OCI-LY7 (cell line): ENCODE measurements around the gene DBF4B. TPM values are rescaled to one million over a fixed set of nuclear protein-coding genes. Genes with fewer than 3 reads are reported as not detected.

Experiments
- BruUV-seq: library from RNA; stranded (reverse); fragments of 400-500 nt; replicated peaks from 2 replicates; lab custom pipeline; 2021; lab: Mats Ljungman, UMichigan
- CTCF ChIA-PET: fragments of 300-600 bp; sonication (Branson Sonifier 250); formaldehyde crosslinking; loops from one replicate; lab custom pipeline; 2022; ENCODE audit warnings: antibody characterized with exemption; ENCODE audit not compliant: unreplicated experiment; lab: Charles Lee
- POLR2A ChIA-PET: fragments of 300-600 bp; sonication (Branson Sonifier 250); formaldehyde crosslinking; loops from one replicate; lab custom pipeline; 2022; ENCODE audit warnings: antibody characterized with exemption; lab: Charles Lee
- DNase-seq: peaks from one replicate; pipeline ENCODE4 v3.0.0-alpha.2; 2015; ENCODE audit warnings: low spot score
- H2AFZ ChIP-seq: fragments of 200-600 bp; sonication (generic), shearing (Covaris generic); 2 replicates; pipeline ENCODE4 v1.6.1; 2014; ENCODE audit warnings: mild to moderate bottlenecking, antibody characterized with exemption, low read length, moderate library complexity
- H3K27ac ChIP-seq: fragments of 200-600 bp; sonication (generic); 2 replicates; pipeline ENCODE4 v1.5.1; 2014; ENCODE audit warnings: mixed run types, low read depth, mild to moderate bottlenecking, moderate library complexity, low read length, inconsistent platforms; ENCODE audit not compliant: poor library complexity, severe bottlenecking
- H3K36me3 ChIP-seq: fragments of 200-600 bp; sonication (generic); 2 replicates; pipeline ENCODE4 v1.6.1; 2014; ENCODE audit warnings: mild to moderate bottlenecking, antibody characterized with exemption, low read length, moderate library complexity, mixed read lengths; ENCODE audit not compliant: insufficient read depth
- H3K4me1 ChIP-seq: fragments of 200-600 bp; sonication (generic); 2 replicates; pipeline ENCODE4 v1.5.1; 2014; ENCODE audit warnings: mild to moderate bottlenecking, low read length; ENCODE audit not compliant: insufficient read depth, poor library complexity, severe bottlenecking
- H3K4me2 ChIP-seq: fragments of 200-600 bp; sonication (generic); 2 replicates; pipeline ENCODE4 v1.6.1; 2014; ENCODE audit warnings: mild to moderate bottlenecking, low read length
- H3K4me3 ChIP-seq: fragments of 200-600 bp; sonication (generic); 2 replicates; pipeline ENCODE4 v1.5.1; 2014; ENCODE audit warnings: mild to moderate bottlenecking, low read depth, low read length; ENCODE audit not compliant: poor library complexity, severe bottlenecking
- H3K79me2 ChIP-seq: fragments of 200-600 bp; sonication (generic); 2 replicates; pipeline ENCODE4 v1.6.1; 2016; ENCODE audit warnings: low read depth, mild to moderate bottlenecking, low read length, moderate library complexity, mixed read lengths; ENCODE audit not compliant: insufficient read depth
- H3K9me2 ChIP-seq: fragments of 200-600 bp; sonication (generic); 2 replicates; pipeline ENCODE4 v1.6.1; 2016; ENCODE audit warnings: mild to moderate bottlenecking, low read length, mixed read lengths; ENCODE audit not compliant: insufficient read depth
- H3K9me3 ChIP-seq: fragments of 200-600 bp; sonication (generic); 2 replicates; pipeline ENCODE4 v1.6.1; 2014; ENCODE audit warnings: mild to moderate bottlenecking, mixed run types, low read length, mixed read lengths
- H4K20me1 ChIP-seq: fragments of 200-600 bp; sonication (generic); 2 replicates; pipeline ENCODE4 v1.6.1; 2014; ENCODE audit warnings: mild to moderate bottlenecking, antibody characterized with exemption, low read length, moderate library complexity, mixed read lengths; ENCODE audit not compliant: insufficient read depth
- EZH2phosphoT487 ChIP-seq: fragments of 200-600 bp; sonication (generic); IDR thresholded peaks from 2 replicates; pipeline ENCODE4 v1.6.1; 2018; ENCODE audit warnings: low read depth, borderline replicate concordance, mild to moderate bottlenecking, mixed run types, antibody characterized with exemption, low read length, moderate library complexity, mixed read lengths
- intact Hi-C: fragments of 100-400 bp; cut with micrococcal nuclease; formaldehyde crosslinking; loops from one replicate; pipeline ENCODE4 v1.10.0; 2022; ENCODE audit not compliant: unreplicated experiment
- total RNA-seq, 2 experiments: library from RNA; depleted of rRNA in 1 of 2; stranded (reverse); fragments of >200 nt in 1 of 2; shearing (Covaris generic) in 1 of 2; gene quantifications; 2 replicates each; pipeline ENCODE4 v1.2.3, GENCODE V29; 2014 to 2022
- TF ChIP-seq, protein P1 (sequence below): fragments of 200-600 bp; sonication (generic); conservative IDR thresholded peaks from 2 replicates; pipeline ENCODE4 v1.5.1; 2014; ENCODE audit warnings: mild to moderate bottlenecking, antibody characterized with exemption, low read length, moderate library complexity, mixed read lengths

The DBF4B gene
- total RNA-seq, 2 experiments from 2014 or later, result 18.1 to 45.8 TPM

- no peaks in the 10 kb centered on the region for H3K79me2 ChIP-seq
- H4K20me1 ChIP-seq, result no peaks in the 10 kb centered on the region
- H2AFZ ChIP-seq, result no peak overlapping the region
- intact Hi-C loops, result no loop called here
- CTCF ChIA-PET, result no interaction called here
- no TSS peak for BruUV-seq
- no peaks in the 10 kb centered on the region for H3K9me3 ChIP-seq
- no peak overlapping the region for H3K4me2 ChIP-seq
- no peaks in the 10 kb centered on the region for H3K9me2 ChIP-seq
- H3K36me3 ChIP-seq, result no peaks in the 10 kb centered on the region
- H3K27ac ChIP-seq, result no peak overlapping the region
- POLR2A ChIA-PET, result interaction anchor here (0.6 kb wide), 1 partner anchor 143 kb away, joined by 3 read pairs; no protein-coding TSS in a partner anchor
- H3K4me1 ChIP-seq, result no peaks in the 10 kb centered on the region
- H3K4me3 ChIP-seq, result no peak overlapping the region
- TF ChIP-seq EZH2phosphoT487, result no peak
- TF ChIP-seq, protein P1, sequence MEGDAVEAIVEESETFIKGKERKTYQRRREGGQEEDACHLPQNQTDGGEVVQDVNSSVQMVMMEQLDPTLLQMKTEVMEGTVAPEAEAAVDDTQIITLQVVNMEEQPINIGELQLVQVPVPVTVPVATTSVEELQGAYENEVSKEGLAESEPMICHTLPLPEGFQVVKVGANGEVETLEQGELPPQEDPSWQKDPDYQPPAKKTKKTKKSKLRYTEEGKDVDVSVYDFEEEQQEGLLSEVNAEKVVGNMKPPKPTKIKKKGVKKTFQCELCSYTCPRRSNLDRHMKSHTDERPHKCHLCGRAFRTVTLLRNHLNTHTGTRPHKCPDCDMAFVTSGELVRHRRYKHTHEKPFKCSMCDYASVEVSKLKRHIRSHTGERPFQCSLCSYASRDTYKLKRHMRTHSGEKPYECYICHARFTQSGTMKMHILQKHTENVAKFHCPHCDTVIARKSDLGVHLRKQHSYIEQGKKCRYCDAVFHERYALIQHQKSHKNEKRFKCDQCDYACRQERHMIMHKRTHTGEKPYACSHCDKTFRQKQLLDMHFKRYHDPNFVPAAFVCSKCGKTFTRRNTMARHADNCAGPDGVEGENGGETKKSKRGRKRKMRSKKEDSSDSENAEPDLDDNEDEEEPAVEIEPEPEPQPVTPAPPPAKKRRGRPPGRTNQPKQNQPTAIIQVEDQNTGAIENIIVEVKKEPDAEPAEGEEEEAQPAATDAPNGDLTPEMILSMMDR, result no peak
- no peak for DNase-seq
Measured at GRCh38 chr17:44793885-44794842, 85.7 kb downstream of the DBF4B start.

DNA sequence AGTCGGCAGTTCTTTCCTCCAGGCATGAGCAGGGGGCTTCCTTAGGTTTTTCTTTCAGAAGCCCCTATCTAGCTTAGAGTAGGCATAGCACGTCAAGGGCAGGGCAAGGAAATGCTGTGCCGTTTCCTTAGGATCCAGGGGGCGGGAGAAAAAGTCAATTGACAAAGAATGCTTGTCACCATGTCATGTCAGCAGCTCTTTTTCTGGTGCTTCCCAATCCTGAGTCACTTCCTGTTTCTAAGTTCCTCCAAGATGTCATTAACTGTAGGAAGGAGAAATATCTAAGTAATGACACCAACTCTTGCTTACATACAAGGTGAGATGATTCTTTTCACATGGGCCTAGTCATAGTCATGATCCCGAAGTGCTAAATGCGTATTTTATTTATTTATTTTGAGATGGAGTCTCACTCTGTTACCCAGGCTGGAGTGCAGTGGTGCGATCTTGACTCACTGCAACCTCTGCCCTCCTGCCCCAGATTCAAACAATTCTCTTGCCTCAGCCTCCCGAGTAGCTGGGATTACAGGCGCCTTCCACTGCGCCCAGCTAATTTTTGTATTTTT, 86.5 kb downstream of the DBF4B start:
- H3K27ac ChIP-seq, result no peak overlapping the region
- CTCF ChIA-PET, result no interaction called here
- H3K79me2 ChIP-seq, result no peaks in the 10 kb centered on the region
- intact Hi-C loops, result no loop called here
- BruUV-seq, result no TSS peak
- peaks cover 5% of the 10 kb centered on the region; the same call in 1 of the 2 replicates for H3K36me3 ChIP-seq
- DNase-seq, result no peak
- no peak overlapping the region for H3K4me2 ChIP-seq
- H3K9me3 ChIP-seq, result no peaks in the 10 kb centered on the region
- H2AFZ ChIP-seq, result no peak overlapping the region
- TF ChIP-seq, protein P1, result no peak
- TF ChIP-seq EZH2phosphoT487, result no peak
- H4K20me1 ChIP-seq, result no peaks in the 10 kb centered on the region
- no peak overlapping the region for H3K4me3 ChIP-seq
- no peaks in the 10 kb centered on the region for H3K9me2 ChIP-seq
- POLR2A ChIA-PET, result no interaction called here
- no peaks in the 10 kb centered on the region for H3K4me1 ChIP-seq

GRCh38 chr17:44795421-44795820, 87.0 kb downstream of the DBF4B start:
- Histone ChIP-seq H3K79me2 (no peaks in the 10 kb centered on the region), H3K4me3 (no peak overlapping the region), H3K27ac (no peak overlapping the region), H4K20me1 (no peaks in the 10 kb centered on the region), H3K4me1 (no peaks in the 10 kb centered on the region), H3K36me3 (peaks cover 8% of the 10 kb centered on the region), H3K9me2 (no peaks in the 10 kb centered on the region), H3K9me3 (no peaks in the 10 kb centered on the region), H3K4me2 (no peak overlapping the region), H2AFZ (no peak overlapping the region)
- no peak for DNase-seq
- intact Hi-C loops, result no loop called here
- BruUV-seq, result no TSS peak
- TF ChIP-seq EZH2phosphoT487, result no peak
- TF ChIP-seq, protein P1, result no peak
- CTCF ChIA-PET, result no interaction called here
- POLR2A ChIA-PET, result no interaction called here
